NCI-H1694 treated with DMSO at 0.1 percent for 48 hours (cell line): ENCODE results near the gene LAMC2.
"Not testable (repeated sequence)": the region's sequence is repeated elsewhere in the genome, so short reads cannot be mapped to it uniquely, and the experiment has no call there.

Experiments
- DNase-seq: peaks from one replicate; lab custom pipeline; 2025; lab: John Stamatoyannopoulos, UW

The LAMC2 gene

DNA sequence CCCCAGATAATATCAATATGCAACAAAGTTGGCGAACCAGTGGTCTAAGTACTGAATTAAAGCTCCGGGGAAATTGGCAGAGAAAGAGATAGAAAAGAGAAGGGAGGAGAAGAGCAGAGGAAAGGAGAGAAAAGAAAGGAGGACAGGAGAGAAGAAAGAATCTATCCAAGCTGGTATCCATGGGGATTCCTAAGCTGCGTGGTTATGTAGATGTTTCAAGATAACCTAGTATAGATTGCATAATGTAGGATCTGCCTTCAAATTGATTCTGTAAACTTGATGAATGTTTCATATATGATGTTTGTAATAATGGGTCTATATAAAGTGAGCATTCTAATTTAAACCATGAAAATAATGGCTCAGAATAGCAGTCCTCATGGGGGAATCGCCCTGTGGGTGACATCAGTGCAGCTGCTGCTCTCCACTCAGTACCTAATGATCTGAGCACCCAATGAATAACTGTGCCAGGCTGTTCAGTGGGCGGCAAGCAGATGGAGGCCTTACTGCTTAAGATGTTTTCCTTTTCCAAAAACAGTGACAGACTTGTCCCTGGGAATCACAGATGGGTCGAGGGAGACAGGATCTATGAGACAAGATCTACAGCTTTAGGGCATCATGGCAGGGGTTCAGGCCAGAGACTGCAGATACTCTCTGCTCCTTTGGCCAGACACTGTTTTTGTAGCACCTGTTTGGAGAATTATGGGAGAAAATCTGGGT, 78.0 kb downstream of the LAMC2 start:
- DNase-seq = peak; percentile 90

GRCh38 chr1:183267646-183268431, 81.8 kb downstream of the LAMC2 start:
- no peak for DNase-seq

DNA sequence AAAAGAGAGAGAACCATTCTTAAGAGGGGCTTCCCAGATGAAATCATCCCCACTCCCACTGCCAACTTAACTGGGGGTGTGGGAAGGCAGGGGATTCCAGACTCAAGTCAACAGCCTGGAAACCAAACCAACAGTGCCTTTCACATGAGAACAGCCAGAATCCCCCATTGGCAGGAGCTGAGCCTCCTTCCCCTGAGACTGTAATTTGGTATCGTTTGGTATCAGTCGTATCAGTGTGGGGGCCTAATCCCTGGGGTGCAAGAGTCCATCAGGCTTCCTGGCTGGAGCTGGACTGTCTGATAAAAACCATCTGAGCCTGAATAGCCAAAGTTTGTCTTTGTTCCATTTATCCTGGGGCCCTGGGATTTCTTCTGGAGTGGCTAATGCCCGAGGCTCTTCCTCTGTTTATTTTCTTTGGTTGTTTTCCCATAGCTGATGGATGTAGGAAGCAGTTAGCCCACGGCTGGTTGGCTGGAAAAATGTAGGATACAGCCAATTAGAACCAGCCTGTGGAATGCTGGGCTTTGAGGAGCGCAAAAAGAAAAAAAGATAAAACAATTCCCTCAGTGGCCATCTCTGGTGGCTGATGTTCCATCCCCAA, 84.6 kb downstream of the LAMC2 start:
- no peak for DNase-seq

DNA sequence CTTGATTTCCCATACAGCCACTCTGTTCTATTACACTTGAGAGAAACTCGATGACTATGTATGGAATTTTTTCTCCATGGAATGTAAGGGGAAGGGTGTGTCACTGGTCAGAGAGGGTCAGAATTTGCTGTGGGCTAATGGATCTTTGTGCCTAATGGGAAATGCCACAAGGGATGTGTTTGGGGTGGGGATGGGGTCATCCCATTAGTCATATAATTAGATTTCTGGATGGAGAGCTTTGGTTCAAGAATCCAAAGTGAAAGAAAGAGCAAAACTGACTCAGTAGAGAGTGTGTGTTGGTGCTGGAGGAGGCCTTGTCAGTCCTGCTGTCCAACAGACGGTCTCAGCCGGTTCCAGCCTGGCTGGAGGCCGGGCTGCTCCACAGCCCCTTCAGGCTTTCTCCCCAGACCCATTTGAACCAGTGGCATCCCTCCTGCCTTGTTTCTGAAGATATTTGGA, 86.4 kb downstream of the LAMC2 start:
- DNase-seq = no peak

- no peak for DNase-seq
Measured at GRCh38 chr1:183273300-183273699, 87.2 kb downstream of the LAMC2 start.

DNA sequence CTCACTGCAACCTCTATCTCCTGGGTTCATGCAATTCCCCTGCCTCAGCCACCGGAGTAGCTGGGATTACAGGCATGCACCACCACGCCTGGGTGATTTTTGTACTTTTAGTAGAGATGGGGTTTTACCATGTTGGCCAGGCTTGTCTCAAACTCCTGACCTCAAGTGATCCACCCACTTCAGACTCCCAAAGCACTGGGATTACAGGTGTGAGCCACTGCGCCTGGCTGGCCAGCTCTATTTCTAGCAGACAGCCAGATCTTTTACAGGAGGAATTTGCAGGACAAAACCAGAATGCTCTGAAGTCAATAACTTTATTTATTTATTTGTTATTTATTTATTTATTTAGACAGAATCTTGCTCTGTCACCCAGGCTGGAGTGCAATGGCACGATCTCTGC, 87.9 kb downstream of the LAMC2 start:
- DNase-seq = not testable (repeated sequence)

GRCh38 chr1:183274836-183275235, 88.8 kb downstream of the LAMC2 start:
- no peak for DNase-seq

DNA sequence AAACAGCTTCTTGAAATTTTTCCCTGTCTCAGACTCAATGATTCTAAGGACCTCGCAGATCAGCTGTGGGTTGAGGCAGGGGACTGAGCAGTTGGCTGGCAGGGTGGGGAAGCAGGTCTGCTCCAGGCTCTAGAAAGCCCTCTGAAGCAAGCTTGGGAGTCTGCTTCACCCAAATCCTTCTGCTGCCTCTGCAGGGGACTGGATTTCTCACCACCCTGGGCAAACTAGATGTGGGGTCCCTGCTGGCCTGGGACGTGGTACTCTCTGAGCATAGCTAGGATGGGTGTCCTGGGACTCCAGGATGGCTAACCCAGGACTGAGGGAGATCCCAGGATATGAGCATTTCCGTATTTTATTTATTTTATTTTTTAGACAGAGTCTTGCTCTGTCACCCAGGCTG, 89.3 kb downstream of the LAMC2 start:
- DNase-seq = no peak

GRCh38 chr1:183276386-183277080, 90.5 kb downstream of the LAMC2 start:
- DNase-seq = no peak

GRCh38 chr1:183277821-183278738, 92.0 kb downstream of the LAMC2 start:
- DNase-seq = no peak

- no peak for DNase-seq
Measured at GRCh38 chr1:183278739-183279591, 92.9 kb downstream of the LAMC2 start.

GRCh38 chr1:183279835-183280234, 93.8 kb downstream of the LAMC2 start:
- DNase-seq = no peak

- peak; percentile 95 for DNase-seq
Measured at GRCh38 chr1:183281039-183281438, 95.0 kb downstream of the LAMC2 start.

GRCh38 chr1:183281553-183282091, 95.6 kb downstream of the LAMC2 start:
- DNase-seq = peak; percentile 95

GRCh38 chr1:183282101-183282855, 96.2 kb downstream of the LAMC2 start:
- no peak for DNase-seq

DNA sequence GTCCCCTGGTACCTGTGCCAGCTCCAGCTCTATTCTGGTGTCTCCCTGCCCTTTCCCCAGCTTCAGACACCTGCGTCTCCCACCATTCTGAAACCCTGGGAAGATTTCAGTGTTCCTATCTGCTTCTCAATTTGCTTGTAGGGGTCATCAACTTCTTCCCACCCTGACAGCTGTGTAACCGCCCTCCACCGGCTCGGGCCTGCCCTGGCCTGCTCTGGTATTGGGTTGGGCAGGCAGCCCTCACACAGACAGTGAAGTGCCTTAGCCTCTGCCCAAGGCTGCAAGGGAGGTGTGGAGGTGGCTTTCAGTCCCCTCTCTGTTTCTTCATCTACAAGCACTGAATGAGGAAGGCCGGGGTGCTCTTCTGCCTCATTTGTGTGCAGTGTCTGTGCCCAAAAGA, 97.2 kb downstream of the LAMC2 start:
- DNase-seq = no peak

DNA sequence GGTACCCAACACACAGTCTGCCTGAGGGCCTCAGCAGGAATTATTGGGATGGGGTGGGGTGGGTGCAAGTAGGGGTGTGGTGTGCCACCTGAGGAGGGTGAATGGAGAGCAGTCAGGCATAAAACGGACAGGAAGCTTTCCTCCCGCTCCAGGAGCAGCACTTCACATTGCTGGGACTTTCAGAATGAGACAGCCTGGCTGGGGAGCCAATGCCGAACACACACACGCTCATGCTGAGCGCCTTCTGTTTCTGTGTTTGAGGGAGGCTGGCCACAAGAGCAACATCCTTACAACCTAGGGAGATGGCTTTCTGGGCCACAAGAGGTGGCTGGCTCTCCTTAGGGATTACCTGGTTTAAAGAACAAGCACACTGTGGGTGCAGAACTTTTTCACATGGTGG, 98.0 kb downstream of the LAMC2 start:
- DNase-seq = no peak

DNA sequence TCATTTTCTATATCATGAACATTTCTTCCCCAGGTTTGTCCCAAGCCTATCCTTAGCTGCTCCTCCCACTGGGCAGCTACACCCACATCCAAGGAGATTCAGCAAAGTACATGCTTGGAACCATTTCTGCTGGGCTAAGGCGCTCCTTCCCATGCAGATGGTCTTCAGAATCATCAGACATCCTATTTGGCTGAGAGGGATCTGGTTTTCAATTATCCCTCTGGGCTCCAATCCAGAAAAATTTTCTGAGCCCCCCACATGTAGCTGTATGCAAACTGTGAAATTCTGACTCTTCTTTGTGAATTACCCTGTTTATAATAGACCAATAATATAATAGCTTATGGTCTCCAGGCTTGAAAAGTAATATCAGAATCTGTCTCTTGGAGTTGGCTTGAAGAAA, 99.2 kb downstream of the LAMC2 start:
- no peak for DNase-seq

GRCh38 chr1:183285746-183286145, 99.7 kb downstream of the LAMC2 start:
- DNase-seq = no peak
